Measurements from ENCODE around the gene YY1.

GRCh38 chr14:100289916-100290606 lies 51.1 kb downstream of the YY1 start:
- TF ChIP-seq CTCF (IDR thresholded peaks at IDR 0.05; ENCODE audit: insufficient read depth, low read depth, low read length) (no peak), EZH2 (IDR thresholded peaks at IDR 0.05; ENCODE audit: insufficient read depth, low read length) (no peak)

All from astrocyte (in vitro differentiated cells and primary cell).